EL (cell line): ENCODE results near the gene WFIKKN1.
"Not testable (repeated sequence)": the region's sequence is repeated elsewhere in the genome, so short reads cannot be mapped to it uniquely, and the experiment has no call there.

ENCODE experiments used
- DNase-seq: peaks from one replicate; pipeline ENCODE4 v3.0.0-alpha.2; 2016

The WFIKKN1 gene

GRCh38 chr16:595942-596735 lies 34.6 kb upstream of the WFIKKN1 start:
- no peak for DNase-seq

- DNase-seq: no peak
Observed at GRCh38 chr16:596736-597060, 34.1 kb upstream of the WFIKKN1 start.

- DNase-seq: not testable (repeated sequence)
Observed at GRCh38 chr16:597655-598054, 33.1 kb upstream of the WFIKKN1 start.

- no peak for DNase-seq
Observed at GRCh38 chr16:598823-599739, 31.7 kb upstream of the WFIKKN1 start.

GRCh38 chr16:600781-601180 lies 30.0 kb upstream of the WFIKKN1 start:
- no peak for DNase-seq

- DNase-seq: no peak
Observed at GRCh38 chr16:603933-604332, 26.9 kb upstream of the WFIKKN1 start.

GRCh38 chr16:606656-607307 lies 24.0 kb upstream of the WFIKKN1 start:
- no peak for DNase-seq

GRCh38 chr16:608019-608418 lies 22.8 kb upstream of the WFIKKN1 start:
- DNase-seq: no peak

- DNase-seq: no peak
Observed at GRCh38 chr16:609316-609715, 21.5 kb upstream of the WFIKKN1 start.

GRCh38 chr16:609984-610383 lies 20.8 kb upstream of the WFIKKN1 start:
- no peak for DNase-seq

GRCh38 chr16:610513-611381 lies 20.0 kb upstream of the WFIKKN1 start:
- DNase-seq: no peak

GRCh38 chr16:615122-615521 lies 15.7 kb upstream of the WFIKKN1 start:
- DNase-seq: no peak

GRCh38 chr16:616733-617586 lies 13.8 kb upstream of the WFIKKN1 start:
- DNase-seq: no peak

- DNase-seq: no peak
Observed at GRCh38 chr16:617855-618254, 12.9 kb upstream of the WFIKKN1 start.

- DNase-seq: no peak
Observed at GRCh38 chr16:619476-620100, 11.2 kb upstream of the WFIKKN1 start.

- DNase-seq: no peak
Observed at GRCh38 chr16:620700-621525, 9.9 kb upstream of the WFIKKN1 start.

GRCh38 chr16:621526-622105 lies 9.2 kb upstream of the WFIKKN1 start:
- DNase-seq: no peak

- DNase-seq: no peak
Observed at GRCh38 chr16:622920-623280, 7.9 kb upstream of the WFIKKN1 start.

- DNase-seq: no peak
Observed at GRCh38 chr16:624526-625070, 6.2 kb upstream of the WFIKKN1 start.
